Endometrium (tissue), 2 donors: ENCODE measurements around the gene ACTR2.
"Not testable (repeated sequence)": the region's sequence is repeated elsewhere in the genome, so short reads cannot be mapped to it uniquely, and the experiment has no call there.

Experiments
- FAIRE-seq: peaks from 2 replicates; lab custom pipeline; 2012; peaks lifted over from hg19 to GRCh38; lab: Jason Lieb, UNC
- donor health status: control.
- donor health status: control.

ACTR2 gene

DNA sequence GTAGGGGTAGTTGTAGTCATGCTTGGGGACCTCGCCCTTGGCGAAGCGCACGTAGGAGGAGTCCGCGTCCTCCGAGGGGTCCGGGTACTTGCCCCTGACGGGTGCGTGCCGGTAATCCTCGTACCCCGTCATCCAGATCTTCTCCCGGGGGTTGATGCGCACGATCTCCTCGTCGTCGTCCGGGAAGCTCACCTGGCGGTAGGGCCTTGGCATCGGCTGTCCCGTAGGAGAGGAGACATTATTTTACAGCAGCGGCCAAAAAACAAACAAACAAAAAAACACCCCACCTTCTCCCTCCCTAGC lies 86.3 kb downstream of the ACTR2 start:
- no peak for FAIRE-seq

GRCh38 chr2:65314801-65315441 lies 87.3 kb downstream of the ACTR2 start:
- FAIRE-seq = no peak

- FAIRE-seq = no peak
Measured at GRCh38 chr2:65316072-65316471, 88.4 kb downstream of the ACTR2 start.

GRCh38 chr2:65317351-65317750 lies 89.7 kb downstream of the ACTR2 start:
- not testable (repeated sequence) for FAIRE-seq

- FAIRE-seq = no peak
Measured at GRCh38 chr2:65317841-65318240, 90.2 kb downstream of the ACTR2 start.

DNA sequence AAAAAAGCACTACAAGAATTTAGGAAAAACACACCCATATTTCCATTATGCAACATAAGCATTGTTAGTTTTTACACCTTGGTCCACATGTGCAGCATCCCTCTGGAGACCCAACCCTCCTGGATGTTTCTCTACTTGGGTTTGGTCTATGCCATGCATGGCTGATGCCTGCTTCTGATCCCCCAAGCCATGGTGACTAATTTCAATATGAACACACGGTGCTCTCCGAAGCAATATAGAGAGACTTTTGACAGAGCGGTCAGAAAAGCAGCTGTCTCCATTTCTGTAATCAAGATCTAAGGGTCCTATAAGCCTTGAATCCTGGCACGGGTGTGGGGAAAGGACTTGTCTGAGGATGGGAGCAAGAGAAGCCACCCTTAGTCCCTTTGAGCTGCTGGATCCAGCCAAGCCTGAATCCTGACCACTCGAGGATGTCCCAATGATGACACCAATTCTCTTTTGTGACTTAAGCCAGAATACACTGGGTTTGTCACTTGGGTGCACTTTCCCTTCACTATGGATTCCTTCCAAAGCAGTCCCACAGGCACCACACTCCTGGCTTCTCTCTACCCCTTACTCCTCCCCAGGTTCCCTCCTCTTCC lies 91.5 kb downstream of the ACTR2 start:
- FAIRE-seq = no peak

DNA sequence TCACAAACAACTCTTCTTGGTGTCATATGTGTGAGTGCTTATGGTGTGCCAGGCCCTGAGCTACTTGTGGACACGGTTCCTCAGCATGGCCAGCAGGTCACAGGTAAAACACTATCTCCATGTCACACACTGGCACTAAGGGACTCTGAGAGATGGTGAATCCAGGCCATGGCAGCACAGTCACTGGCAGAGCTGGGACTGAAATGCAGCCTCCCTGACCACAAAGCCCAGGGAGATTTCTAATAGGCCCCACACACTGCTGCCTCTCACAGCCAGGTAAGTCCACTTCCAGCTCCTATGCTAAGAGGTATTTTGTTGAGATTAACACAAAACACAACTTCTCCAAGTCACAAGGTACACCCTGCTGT lies 92.0 kb downstream of the ACTR2 start:
- FAIRE-seq = no peak

DNA sequence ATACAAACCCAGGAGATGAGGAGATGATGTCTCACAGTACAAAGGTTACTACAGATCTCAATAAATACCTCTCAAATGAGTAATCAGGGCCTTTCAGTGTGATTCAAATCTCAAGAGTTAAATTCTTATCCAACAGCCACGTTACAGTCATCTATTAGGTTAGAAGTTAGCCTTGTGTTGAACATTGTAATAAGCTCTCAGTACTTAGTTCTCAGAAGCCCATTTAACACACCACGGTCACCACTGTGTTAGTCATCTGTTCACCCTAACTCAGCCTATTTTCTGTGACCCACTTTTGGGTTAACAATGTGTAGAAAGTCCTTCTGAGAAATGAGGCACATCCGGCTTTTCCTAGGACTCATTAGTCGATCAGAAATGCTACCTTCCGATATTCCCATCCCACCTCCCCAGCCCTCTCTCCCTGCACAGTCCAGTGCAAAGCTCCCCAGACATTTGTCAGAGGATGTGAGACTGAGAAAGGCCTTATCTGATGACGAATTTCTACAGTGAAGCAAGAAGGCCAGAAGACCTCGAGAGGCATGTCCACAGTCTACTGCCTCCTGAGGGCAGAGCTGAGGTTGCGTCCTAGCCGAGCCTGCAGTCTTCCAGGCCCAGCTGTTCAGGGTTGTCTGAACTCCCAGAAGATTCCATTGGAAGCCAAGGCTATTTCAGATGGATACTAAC lies 92.6 kb downstream of the ACTR2 start:
- no peak for FAIRE-seq
